DND-41 (cell line): ENCODE results near the gene CENPX.

Experiments
- ATAC-seq: fragments of 200-7000 bp; cut with Tn5 transposase; 3 replicates; pipeline ENCODE4 v1.9.1; 2021; ENCODE audit warnings: low read depth; ENCODE audit not compliant: insufficient read depth
- DNase-seq: peaks from one replicate; pipeline ENCODE4 v3.0.0-alpha.2; 2020
- H2AFZ ChIP-seq: 2 replicates; pipeline ENCODE4 v1.6.0; 2012; ENCODE audit warnings: low read depth, low read length
- H3K27ac ChIP-seq: 2 replicates; pipeline ENCODE4 v1.5.1; 2012; ENCODE audit warnings: low read length, inconsistent platforms
- H3K27me3 ChIP-seq: fragments of 200-600 bp; sonication (generic); 2 replicates; pipeline ENCODE4 v1.6.0; 2012; ENCODE audit warnings: low read length, mild to moderate bottlenecking, inconsistent platforms; ENCODE audit not compliant: insufficient read depth, poor library complexity
- H3K36me3 ChIP-seq: 2 replicates; pipeline ENCODE4 v1.5.1; 2012; ENCODE audit warnings: low read length, inconsistent platforms; ENCODE audit not compliant: insufficient read depth
- H3K4me1 ChIP-seq: 2 replicates; pipeline ENCODE4 v1.5.1; 2012; ENCODE audit warnings: mild to moderate bottlenecking, low read length; ENCODE audit not compliant: insufficient read depth
- H3K4me2 ChIP-seq: 2 replicates; pipeline ENCODE4 v1.6.0; 2012; ENCODE audit warnings: mild to moderate bottlenecking, moderate library complexity, low read length, inconsistent platforms; ENCODE audit not compliant: insufficient read depth
- H3K4me3 ChIP-seq, 2 experiments: fragments of 200-600 bp in 1 of 2; shearing (Covaris generic) in 1 of 2; 2 replicates each; pipeline ENCODE4 v1.5.1; 2012 to 2016; ENCODE audit warnings: inconsistent platforms in 2 of 2, low read length in 2 of 2, mild to moderate bottlenecking in 2 of 2, low read depth in 1 of 2, moderate library complexity in 1 of 2
- H3K79me2 ChIP-seq: 2 replicates; pipeline ENCODE4 v1.6.0; 2012; ENCODE audit warnings: low read length, inconsistent platforms; ENCODE audit not compliant: insufficient read depth
- H3K9ac ChIP-seq: 2 replicates; pipeline ENCODE4 v1.6.0; 2012; ENCODE audit warnings: low read depth, mild to moderate bottlenecking, inconsistent platforms, low read length, moderate library complexity
- H3K9me3 ChIP-seq: 2 replicates; pipeline ENCODE4 v1.5.1; 2012; ENCODE audit warnings: low read length, moderate library complexity, mild to moderate bottlenecking, inconsistent platforms; ENCODE audit not compliant: insufficient read depth, severe bottlenecking
- H4K20me1 ChIP-seq: 2 replicates; pipeline ENCODE4 v1.6.0; 2012; ENCODE audit warnings: low read length; ENCODE audit not compliant: insufficient read depth
- CTCF ChIP-seq: IDR thresholded peaks from 2 replicates; pipeline ENCODE4 v1.5.1; 2012; ENCODE audit warnings: borderline replicate concordance, low read length, moderate library complexity, mild to moderate bottlenecking; ENCODE audit not compliant: poor library complexity, severe bottlenecking; ENCODE audit errors: extremely low read depth
- EZH2 ChIP-seq: IDR thresholded peaks from 3 replicates; pipeline ENCODE4 v1.6.1; 2012; ENCODE audit warnings: borderline replicate concordance, low read depth, mild to moderate bottlenecking, moderate library complexity, low read length, inconsistent platforms; ENCODE audit not compliant: severe bottlenecking

CENPX gene

GRCh38 chr17:81968850-81969812, 53.5 kb downstream of the CENPX start:
- H3K79me2 ChIP-seq = no peaks in the 10 kb centered on the region
- DNase-seq = no peak
- H3K4me1 ChIP-seq = peaks cover 15% of the 10 kb centered on the region
- H3K9me3 ChIP-seq = peaks cover 5% of the 10 kb centered on the region
- no peak overlapping the region for H3K9ac ChIP-seq
- no peaks in the 10 kb centered on the region for H4K20me1 ChIP-seq
- TF ChIP-seq CTCF (no peak), EZH2 (no peak)
- H3K27ac ChIP-seq = no peak overlapping the region
- H3K4me2 ChIP-seq = no peak overlapping the region
- ATAC-seq = no peak
- no peak overlapping the region for H2AFZ ChIP-seq
- no peak overlapping the region for H3K4me3 ChIP-seq
- H3K36me3 ChIP-seq = no peaks in the 10 kb centered on the region
- no peaks in the 10 kb centered on the region for H3K27me3 ChIP-seq
